Lower lobe of right lung (tissue), 2 donors: ENCODE data around the gene MAN2A2. TPM values are rescaled to one million over a fixed set of nuclear protein-coding genes. Genes with fewer than 3 reads are reported as not detected.

Experiments used
- ATAC-seq, 2 donors: fragments of 200-7000 bp; cut with Tn5 transposase; one replicate each; pipeline ENCODE4 v1.9.1; 2020 to 2022; ENCODE audit warnings: mild to moderate bottlenecking in 2 of 2, moderate library complexity in 2 of 2
- DNase-seq: peaks from one replicate; pipeline ENCODE4 v3.0.0-alpha.2; 2020
- H3K27ac ChIP-seq: fragments of 200-600 bp; one replicate; pipeline ENCODE4 v1.8.0; 2022
- H3K27me3 ChIP-seq: fragments of 200-600 bp; one replicate; pipeline ENCODE4 v1.8.0; 2022; ENCODE audit warnings: low read depth
- H3K36me3 ChIP-seq: fragments of 200-600 bp; one replicate; pipeline ENCODE4 v1.8.0; 2022; ENCODE audit warnings: mild to moderate bottlenecking
- H3K4me1 ChIP-seq: fragments of 200-600 bp; one replicate; pipeline ENCODE4 v1.8.0; 2022
- H3K4me3 ChIP-seq: fragments of 200-600 bp; one replicate; pipeline ENCODE4 v1.8.0; 2022; ENCODE audit warnings: mild to moderate bottlenecking
- H3K9me3 ChIP-seq: fragments of 200-600 bp; one replicate; pipeline ENCODE4 v1.8.0; 2022
- CTCF ChIP-seq: fragments of 200-600 bp; IDR thresholded peaks from one replicate; pipeline ENCODE4 v1.8.0; 2022; ENCODE audit warnings: antibody characterized with exemption, mild to moderate bottlenecking
- intact Hi-C: fragments of 100-400 bp; cut with DNase I; formaldehyde crosslinking; loops from one replicate; pipeline ENCODE4 v1.11.0; 2022
- total RNA-seq: library from RNA; stranded (reverse); fragmentation: NEBNext Ultra II Directional; extraction: Animal tissue kit (Norgen Biotek cat#: 25700); gene quantifications from one replicate; pipeline ENCODE4 v1.2.1, GENCODE V29; 2021
- donor health status: DM: no; HTN: yes; CAD: no; lungs with severe emphysema.

The MAN2A2 gene
- total RNA-seq, 1 donor from 2014 or later: 96.9 TPM

GRCh38 chr15:90930861-90931574 is 27.9 kb downstream of the MAN2A2 start:
- no peak for TF ChIP-seq CTCF
- intact Hi-C loops: no loop called here
- Histone ChIP-seq H3K4me1 (peaks cover 54% of the 10 kb centered on the region), H3K27me3 (no peaks in the 10 kb centered on the region), H3K36me3 (no peaks in the 10 kb centered on the region), H3K27ac (peak overlapping the region; percentile 96), H3K9me3 (no peaks in the 10 kb centered on the region), H3K4me3 (peak overlapping the region; percentile 93)
- no peak for DNase-seq
- no peak for ATAC-seq

- Histone ChIP-seq H3K4me1 (peaks cover 59% of the 10 kb centered on the region), H3K27ac (peak overlapping the region; percentile 96), H3K36me3 (no peaks in the 10 kb centered on the region), H3K27me3 (no peaks in the 10 kb centered on the region), H3K9me3 (no peaks in the 10 kb centered on the region), H3K4me3 (peak overlapping the region; percentile 93)
- intact Hi-C loops: no loop called here
- DNase-seq: no peak
- TF ChIP-seq CTCF: no peak
- no peak for ATAC-seq
Measured at GRCh38 chr15:90931575-90931827, 28.4 kb downstream of the MAN2A2 start.

GRCh38 chr15:90931828-90932659 is 28.9 kb downstream of the MAN2A2 start, which contains the start of gene HDDC3:
Gene HDDC3 (minus strand): TSS chr15:90932549. CDS start chr15:90932540, 9 bp downstream.
- ATAC-seq: peak; percentile 77 to 83
- peak; percentile 99 for TF ChIP-seq CTCF
- H3K36me3 ChIP-seq: no peaks in the 10 kb centered on the region
- intact Hi-C loops: no loop called here
- peak within 1 kb of the TSS; percentile 93 for H3K4me3 ChIP-seq
- peak within 1 kb of the TSS; percentile 96 for H3K27ac ChIP-seq
- H3K4me1 ChIP-seq: peaks cover 62% of the 10 kb centered on the region
- peak; percentile 94 for DNase-seq
- no peaks in the 10 kb centered on the region for H3K27me3 ChIP-seq
- no peaks in the 10 kb centered on the region for H3K9me3 ChIP-seq

- intact Hi-C loops: no loop called here
- Histone ChIP-seq H3K9me3 (no peaks in the 10 kb centered on the region), H3K27ac (peak overlapping the region; percentile 96), H3K4me1 (peaks cover 62% of the 10 kb centered on the region), H3K4me3 (peak overlapping the region; percentile 93), H3K27me3 (no peaks in the 10 kb centered on the region), H3K36me3 (peaks cover 4% of the 10 kb centered on the region)
- no peak for TF ChIP-seq CTCF
- ATAC-seq (no peak), DNase-seq (no peak)
Measured at GRCh38 chr15:90932660-90932991, 29.5 kb downstream of the MAN2A2 start.

- H3K9me3 ChIP-seq: no peaks in the 10 kb centered on the region
- H3K4me1 ChIP-seq: peaks cover 62% of the 10 kb centered on the region
- H3K4me3 ChIP-seq: no peak overlapping the region
- DNase-seq (no peak), ATAC-seq (no peak)
- H3K27me3 ChIP-seq: no peaks in the 10 kb centered on the region
- intact Hi-C loops: no loop called here
- TF ChIP-seq CTCF: no peak
- no peak overlapping the region for H3K27ac ChIP-seq
- H3K36me3 ChIP-seq: peaks cover 11% of the 10 kb centered on the region
Measured at GRCh38 chr15:90933301-90933700, 30.2 kb downstream of the MAN2A2 start.
